ENCODE measurements around the gene KYAT1. TPM values are rescaled to one million over a fixed set of nuclear protein-coding genes. Genes with fewer than 3 reads are reported as not detected.
"Not testable (repeated sequence)": the region's sequence is repeated elsewhere in the genome, so short reads cannot be mapped to it uniquely, and the experiment has no call there.

The KYAT1 gene
- polyA plus RNA-seq, 2 of the 4 experiments (the other 2 are of a cell fraction), result 8.4 to 10.0 TPM

GRCh38 chr9:128860937-128861336, 20.8 kb downstream of the KYAT1 start:
- TF ChIP-seq HDAC2 (IDR thresholded peaks at IDR 0.05) (no peak), JUNB (IDR thresholded peaks at IDR 0.05) (no peak), ZSCAN20 (CRISPR knock-in tag; IDR thresholded peaks at IDR 0.05) (no peak), TP53 (CRISPR knock-in tag; IDR thresholded peaks at IDR 0.05) (no peak), ZNF302 (CRISPR knock-in tag; IDR thresholded peaks at IDR 0.05) (no peak), EHMT2 (IDR thresholded peaks at IDR 0.05; ENCODE audit: low read depth) (no peak), MAZ (IDR thresholded peaks at IDR 0.05; ENCODE audit: borderline replicate concordance, low read depth, low read length) (no peak), HES2 (IDR thresholded peaks at IDR 0.05) (no peak), GATA3 (IDR thresholded peaks at IDR 0.05; ENCODE audit: borderline replicate concordance) (no peak), CHD4 (IDR thresholded peaks at IDR 0.05; ENCODE audit: borderline replicate concordance) (no peak), RFX5 (IDR thresholded peaks at IDR 0.05) (no peak), PHF8 (IDR thresholded peaks at IDR 0.05; ENCODE audit: borderline replicate concordance, low read depth) (no peak), HOXB5 (CRISPR knock-in tag; IDR thresholded peaks at IDR 0.05) (no peak)
- TF ChIP-seq, protein P1, sequence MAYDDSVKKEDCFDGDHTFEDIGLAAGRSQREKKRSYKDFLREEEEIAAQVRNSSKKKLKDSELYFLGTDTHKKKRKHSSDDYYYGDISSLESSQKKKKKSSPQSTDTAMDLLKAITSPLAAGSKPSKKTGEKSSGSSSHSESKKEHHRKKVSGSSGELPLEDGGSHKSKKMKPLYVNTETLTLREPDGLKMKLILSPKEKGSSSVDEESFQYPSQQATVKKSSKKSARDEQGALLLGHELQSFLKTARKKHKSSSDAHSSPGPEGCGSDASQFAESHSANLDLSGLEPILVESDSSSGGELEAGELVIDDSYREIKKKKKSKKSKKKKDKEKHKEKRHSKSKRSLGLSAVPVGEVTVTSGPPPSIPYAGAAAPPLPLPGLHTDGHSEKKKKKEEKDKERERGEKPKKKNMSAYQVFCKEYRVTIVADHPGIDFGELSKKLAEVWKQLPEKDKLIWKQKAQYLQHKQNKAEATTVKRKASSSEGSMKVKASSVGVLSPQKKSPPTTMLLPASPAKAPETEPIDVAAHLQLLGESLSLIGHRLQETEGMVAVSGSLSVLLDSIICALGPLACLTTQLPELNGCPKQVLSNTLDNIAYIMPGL (CRISPR knock-in tag; IDR thresholded peaks at IDR 0.05; ENCODE audit: borderline replicate concordance), result no peak
- TF ChIP-seq, protein P2, sequence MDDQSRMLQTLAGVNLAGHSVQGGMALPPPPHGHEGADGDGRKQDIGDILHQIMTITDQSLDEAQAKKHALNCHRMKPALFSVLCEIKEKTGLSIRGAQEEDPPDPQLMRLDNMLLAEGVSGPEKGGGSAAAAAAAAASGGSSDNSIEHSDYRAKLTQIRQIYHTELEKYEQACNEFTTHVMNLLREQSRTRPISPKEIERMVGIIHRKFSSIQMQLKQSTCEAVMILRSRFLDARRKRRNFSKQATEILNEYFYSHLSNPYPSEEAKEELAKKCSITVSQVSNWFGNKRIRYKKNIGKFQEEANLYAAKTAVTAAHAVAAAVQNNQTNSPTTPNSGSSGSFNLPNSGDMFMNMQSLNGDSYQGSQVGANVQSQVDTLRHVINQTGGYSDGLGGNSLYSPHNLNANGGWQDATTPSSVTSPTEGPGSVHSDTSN (IDR thresholded peaks at IDR 0.05), result no peak
- ChIA-PET CTCF (interaction anchor here (0.9 to 12.0 kb wide), 8 partner anchors 9 to 128 kb away, joined by 3 to 244 read pairs (median 7); partner anchors contain the start of genes KYAT1, LRRC8A and PHYHD1), POLR2A (no interaction called here)
- WGBS (ENCODE audit: missing lambda C conversion rate), result 86% methylated on average over 5 of the region's 5 CpGs
- DNase-seq (ENCODE audit: low read depth in 1 of 2, low spot score in 1 of 2), result no peak
- Histone ChIP-seq H3K4me2 (no peak overlapping the region), H3K4me3 (no peak overlapping the region), H3K4me1 (peaks cover 5% of the 10 kb centered on the region; the same call in 1 of the 3 replicates), H3K9me3 (no peaks in the 10 kb centered on the region), H3K27ac (no peak overlapping the region)
- no peak for ATAC-seq
- no peak for FAIRE-seq

GRCh38 chr9:128858476-128858875, 23.3 kb downstream of the KYAT1 start:
- POLR2A ChIA-PET; ATAC-seq; H3K4me2 ChIP-seq; H3K4me1 ChIP-seq; DNase-seq (ENCODE audit: low read depth in 1 of 2, low spot score in 1 of 2); H3K4me3 ChIP-seq; H3K27ac ChIP-seq; FAIRE-seq; H3K9me3 ChIP-seq: not testable (repeated sequence)
- CTCF ChIA-PET, result interaction anchor here (1.0 to 12.0 kb wide), 4 partner anchors 18 to 125 kb away, joined by 3 to 244 read pairs (median 65); partner anchors contain the start of genes KYAT1, LRRC8A and PHYHD1
- 94% methylated on average over 7 of the region's 7 CpGs for WGBS (ENCODE audit: missing lambda C conversion rate)

DNA sequence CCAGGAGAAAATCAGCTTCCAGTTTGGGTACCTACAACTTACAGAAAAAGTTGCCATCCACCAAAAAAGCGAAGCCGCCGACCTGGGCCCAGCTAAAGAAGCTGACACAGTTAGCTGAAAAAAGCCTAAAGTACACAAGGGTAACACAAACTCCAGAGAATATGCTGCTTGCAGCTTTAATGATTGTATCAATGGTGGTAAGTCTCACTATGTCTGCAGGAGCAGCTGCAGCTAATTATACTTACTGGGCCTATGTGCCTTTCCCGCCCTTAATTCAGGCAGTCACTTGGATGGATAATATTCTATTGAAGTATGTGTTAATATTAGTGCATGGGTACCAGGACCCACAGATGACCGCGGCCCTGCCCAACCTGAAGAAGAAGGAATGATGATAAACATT, 27.3 kb downstream of the KYAT1 start:
- ATAC-seq; H3K4me3 ChIP-seq; H3K27ac ChIP-seq; H3K4me2 ChIP-seq; H3K4me1 ChIP-seq; POLR2A ChIA-PET; FAIRE-seq; DNase-seq (ENCODE audit: low read depth in 1 of 2, low spot score in 1 of 2): not testable (repeated sequence)
- CTCF ChIA-PET, result interaction anchor here (1.3 to 6.6 kb wide), 3 partner anchors 9 to 152 kb away, joined by 3 to 50 read pairs (median 4); no protein-coding TSS in a partner anchor
- H3K9me3 ChIP-seq, result peaks cover 20% of the 10 kb centered on the region
- WGBS (ENCODE audit: missing lambda C conversion rate), result 92% methylated on average over 6 of the region's 6 CpGs

GRCh38 chr9:128852646-128853045, 29.1 kb downstream of the KYAT1 start:
- WGBS (ENCODE audit: missing lambda C conversion rate), result 79% methylated on average over 2 of the region's 2 CpGs

More at GRCh38 chr9:128852646-128853045, 29.1 kb downstream of the KYAT1 start:
- H3K4me1 ChIP-seq; DNase-seq (ENCODE audit: low read depth in 1 of 2, low spot score in 1 of 2); FAIRE-seq; POLR2A ChIA-PET; H3K4me2 ChIP-seq; H3K27ac ChIP-seq; ATAC-seq; H3K4me3 ChIP-seq: not testable (repeated sequence)
- CTCF ChIA-PET, result interaction anchor here (0.6 to 6.6 kb wide), 23 partner anchors 9 to 161 kb away, joined by 3 to 50 read pairs (median 4); no protein-coding TSS in a partner anchor
- H3K9me3 ChIP-seq, result peaks cover 32% of the 10 kb centered on the region
